Measurements from ENCODE around the gene HSP90AB1. TPM values are rescaled to one million over a fixed set of nuclear protein-coding genes. Genes with fewer than 3 reads are reported as not detected.

Gene HSP90AB1
- total RNA-seq, 3 donors from 2014 or later: 322 to 593 (median 399) TPM

- intact Hi-C loops (cut with DNase I, micrococcal nuclease): loop anchor here (5.0 kb wide), 1 partner anchor 72 kb away; no protein-coding TSS in a partner anchor
- peaks cover 17% of the 10 kb centered on the region for H3K4me1 ChIP-seq (ENCODE audit: low read depth)
- DNase-seq (peak; percentile 96 to 99 (median 98)), ATAC-seq (peak; percentile 88)
- no peaks in the 10 kb centered on the region for H3K9me3 ChIP-seq
- H3K4me3 ChIP-seq: peak within 1 kb of the TSS; percentile 30
- no peak for TF ChIP-seq CTCF (IDR thresholded peaks at IDR 0.05)
- no peaks in the 10 kb centered on the region for H3K36me3 ChIP-seq (ENCODE audit: low read depth)
Measured at GRCh38 chr6:44265007-44265721, 18.3 kb downstream of the HSP90AB1 start, which contains the start of gene NFKBIE. TSS of gene NFKBIE (minus strand) at chr6:44265551. CDS start at chr6:44265346, 205 bp downstream.

- TF ChIP-seq CTCF (IDR thresholded peaks at IDR 0.05): no peak
- Histone ChIP-seq H3K9me3 (no peaks in the 10 kb centered on the region), H3K4me1 (ENCODE audit: low read depth) (peaks cover 17% of the 10 kb centered on the region), H3K36me3 (ENCODE audit: low read depth) (no peaks in the 10 kb centered on the region), H3K4me3 (no peak overlapping the region)
- DNase-seq: no peak
- intact Hi-C loops (cut with DNase I, micrococcal nuclease): loop anchor here (5.0 kb wide), 1 partner anchor 72 kb away; no protein-coding TSS in a partner anchor
- no peak for ATAC-seq
Measured at GRCh38 chr6:44265722-44266233, 18.9 kb downstream of the HSP90AB1 start.

- H3K4me3 ChIP-seq: no peak overlapping the region
- H3K9me3 ChIP-seq: no peaks in the 10 kb centered on the region
- peaks cover 17% of the 10 kb centered on the region for H3K4me1 ChIP-seq (ENCODE audit: low read depth)
- ATAC-seq (no peak), DNase-seq (no peak)
- no peak for TF ChIP-seq CTCF (IDR thresholded peaks at IDR 0.05)
- intact Hi-C loops (cut with DNase I, micrococcal nuclease): loop anchor here (5.0 kb wide), 1 partner anchor 71 kb away; no protein-coding TSS in a partner anchor
- H3K36me3 ChIP-seq (ENCODE audit: low read depth): no peaks in the 10 kb centered on the region
Measured at GRCh38 chr6:44266347-44266746, 19.4 kb downstream of the HSP90AB1 start.

- DNase-seq: no peak
- intact Hi-C loops (cut with DNase I, micrococcal nuclease): loop anchor here (5.0 kb wide), 1 partner anchor 70 kb away; no protein-coding TSS in a partner anchor
- no peak for ATAC-seq
- Histone ChIP-seq H3K9me3 (no peaks in the 10 kb centered on the region), H3K4me3 (no peak overlapping the region), H3K36me3 (ENCODE audit: low read depth) (no peaks in the 10 kb centered on the region), H3K4me1 (ENCODE audit: low read depth) (peaks cover 17% of the 10 kb centered on the region)
- no peak for TF ChIP-seq CTCF (IDR thresholded peaks at IDR 0.05)
Measured at GRCh38 chr6:44267252-44267651, 20.4 kb downstream of the HSP90AB1 start.

- TF ChIP-seq CTCF (IDR thresholded peaks at IDR 0.05): peak; percentile 85
- Histone ChIP-seq H3K36me3 (ENCODE audit: low read depth) (no peaks in the 10 kb centered on the region), H3K4me1 (ENCODE audit: low read depth) (peaks cover 13% of the 10 kb centered on the region), H3K9me3 (no peaks in the 10 kb centered on the region), H3K4me3 (no peak overlapping the region)
- peak in 1 of 3 donors; percentile 83 for DNase-seq
- intact Hi-C loops (cut with DNase I, micrococcal nuclease): loop anchor here (5.0 kb wide), 1 partner anchor 69 kb away; no protein-coding TSS in a partner anchor
- peak; percentile 44 for ATAC-seq
Measured at GRCh38 chr6:44268095-44268628, 21.3 kb downstream of the HSP90AB1 start.

Data from mucosa of descending colon (tissue), 3 donors.